BLaER1 (cell line): ENCODE measurements around the gene MAPK1.
"Not testable (repeated sequence)": the region's sequence is repeated elsewhere in the genome, so short reads cannot be mapped to it uniquely, and the experiment has no call there.

ENCODE experiments used
- H3K27ac ChIP-seq: shearing (Covaris generic); formaldehyde crosslinking; 2 replicates; pipeline ENCODE4 v1.8.1; 2022
- H3K27me3 ChIP-seq: shearing (Covaris generic); formaldehyde crosslinking; 2 replicates; pipeline ENCODE4 v1.8.1; 2022
- H3K36me3 ChIP-seq: shearing (Covaris generic); formaldehyde crosslinking; 2 replicates; pipeline ENCODE4 v1.8.1; 2022
- H3K4me1 ChIP-seq: shearing (Covaris generic); formaldehyde crosslinking; 2 replicates; pipeline ENCODE4 v1.8.1; 2022
- H3K4me2 ChIP-seq: shearing (Covaris generic); formaldehyde crosslinking; 2 replicates; pipeline ENCODE4 v1.8.1; 2022
- H3K4me3 ChIP-seq: shearing (Covaris generic); formaldehyde crosslinking; 2 replicates; pipeline ENCODE4 v1.8.1; 2022
- H3K9ac ChIP-seq: shearing (Covaris generic); formaldehyde crosslinking; 2 replicates; pipeline ENCODE4 v1.8.1; 2022
- H3K9me3 ChIP-seq: shearing (Covaris generic); formaldehyde crosslinking; 2 replicates; pipeline ENCODE4 v1.8.1; 2022
- H4K20me1 ChIP-seq: shearing (Covaris generic); formaldehyde crosslinking; 2 replicates; pipeline ENCODE4 v1.8.1; 2022
- Cebpa-rat ChIP-seq: shearing (Covaris generic); IDR thresholded peaks from 2 replicates; pipeline ENCODE4 v1.8.1; 2022

The MAPK1 gene

GRCh38 chr22:21719024-21719423, 148.4 kb downstream of the MAPK1 start:
- TF ChIP-seq Cebpa-rat, result no peak
- H4K20me1 ChIP-seq, result peaks cover 88% of the 10 kb centered on the region
- H3K36me3 ChIP-seq, result peaks cover 40% of the 10 kb centered on the region
- peak overlapping the region; percentile 60 for H3K4me2 ChIP-seq
- H3K9me3 ChIP-seq, result no peaks in the 10 kb centered on the region
- H3K27ac ChIP-seq, result peak overlapping the region; percentile 28; the same call in 1 of the 2 replicates
- H3K27me3 ChIP-seq, result no peaks in the 10 kb centered on the region
- no peak overlapping the region for H3K9ac ChIP-seq
- peaks cover 57% of the 10 kb centered on the region for H3K4me1 ChIP-seq
- no peak overlapping the region for H3K4me3 ChIP-seq

GRCh38 chr22:21718499-21718898, 148.9 kb downstream of the MAPK1 start:
- Histone ChIP-seq H3K27ac (no peak overlapping the region), H4K20me1 (peaks cover 88% of the 10 kb centered on the region), H3K4me2 (peak overlapping the region; percentile 60), H3K9me3 (no peaks in the 10 kb centered on the region), H3K27me3 (no peaks in the 10 kb centered on the region), H3K4me1 (peaks cover 56% of the 10 kb centered on the region), H3K4me3 (no peak overlapping the region), H3K9ac (no peak overlapping the region), H3K36me3 (peaks cover 41% of the 10 kb centered on the region)
- TF ChIP-seq Cebpa-rat, result no peak

- not testable (repeated sequence) for H3K9me3 ChIP-seq, H3K4me2 ChIP-seq, H3K9ac ChIP-seq, H3K27ac ChIP-seq, H3K4me3 ChIP-seq, H3K27me3 ChIP-seq
- peaks cover 47% of the 10 kb centered on the region for H3K4me1 ChIP-seq
- H3K36me3 ChIP-seq, result peaks cover 29% of the 10 kb centered on the region
- H4K20me1 ChIP-seq, result peaks cover 89% of the 10 kb centered on the region
Measured at GRCh38 chr22:21716395-21717122, 150.9 kb downstream of the MAPK1 start.

GRCh38 chr22:21714786-21715185, 152.7 kb downstream of the MAPK1 start:
- no peak overlapping the region for H3K9ac ChIP-seq
- H3K36me3 ChIP-seq, result peaks cover 38% of the 10 kb centered on the region
- H3K4me3 ChIP-seq, result no peak overlapping the region
- H3K4me1 ChIP-seq, result peaks cover 37% of the 10 kb centered on the region
- H4K20me1 ChIP-seq, result peaks cover 85% of the 10 kb centered on the region
- no peaks in the 10 kb centered on the region for H3K27me3 ChIP-seq
- no peak for TF ChIP-seq Cebpa-rat
- H3K4me2 ChIP-seq, result no peak overlapping the region
- H3K27ac ChIP-seq, result no peak overlapping the region
- no peaks in the 10 kb centered on the region for H3K9me3 ChIP-seq

GRCh38 chr22:21714059-21714770, 153.2 kb downstream of the MAPK1 start:
- H3K9me3 ChIP-seq, result no peaks in the 10 kb centered on the region
- no peak overlapping the region for H3K4me2 ChIP-seq
- peaks cover 31% of the 10 kb centered on the region for H3K4me1 ChIP-seq
- H3K27ac ChIP-seq, result 0 out of 2 replicates have a peak overlapping the region, but pooled peaks have one; percentile 4
- peaks cover 43% of the 10 kb centered on the region for H3K36me3 ChIP-seq
- no peak overlapping the region for H3K9ac ChIP-seq
- no peak for TF ChIP-seq Cebpa-rat
- no peak overlapping the region for H3K4me3 ChIP-seq
- H4K20me1 ChIP-seq, result peaks cover 79% of the 10 kb centered on the region
- H3K27me3 ChIP-seq, result no peaks in the 10 kb centered on the region

GRCh38 chr22:21713428-21714058, 153.9 kb downstream of the MAPK1 start:
- Histone ChIP-seq H3K4me1 (peaks cover 25% of the 10 kb centered on the region), H3K27ac (0 out of 2 replicates have a peak overlapping the region, but pooled peaks have one; percentile 4), H4K20me1 (peaks cover 72% of the 10 kb centered on the region), H3K36me3 (peaks cover 50% of the 10 kb centered on the region), H3K4me2 (no peak overlapping the region), H3K27me3 (no peaks in the 10 kb centered on the region), H3K9ac (no peak overlapping the region), H3K4me3 (no peak overlapping the region), H3K9me3 (no peaks in the 10 kb centered on the region)
- no peak for TF ChIP-seq Cebpa-rat

GRCh38 chr22:21712751-21713427, 154.6 kb downstream of the MAPK1 start:
- H3K4me2 ChIP-seq, result no peak overlapping the region
- H3K27me3 ChIP-seq, result no peaks in the 10 kb centered on the region
- peaks cover 66% of the 10 kb centered on the region for H4K20me1 ChIP-seq

GRCh38 chr22:21711851-21712250, 155.6 kb downstream of the MAPK1 start:
- peaks cover 57% of the 10 kb centered on the region for H4K20me1 ChIP-seq
- H3K4me2 ChIP-seq, result no peak overlapping the region
- H3K9ac ChIP-seq, result no peak overlapping the region
- H3K4me3 ChIP-seq, result no peak overlapping the region
- no peaks in the 10 kb centered on the region for H3K27me3 ChIP-seq
- H3K9me3 ChIP-seq, result no peaks in the 10 kb centered on the region
- peaks cover 67% of the 10 kb centered on the region for H3K36me3 ChIP-seq
- peaks cover 12% of the 10 kb centered on the region; the same call in 1 of the 2 replicates for H3K4me1 ChIP-seq
- no peak for TF ChIP-seq Cebpa-rat
- no peak overlapping the region for H3K27ac ChIP-seq

More at GRCh38 chr22:21712751-21713427, 154.6 kb downstream of the MAPK1 start:
- H3K4me1 ChIP-seq, result peaks cover 18% of the 10 kb centered on the region
- H3K4me3 ChIP-seq, result no peak overlapping the region
- no peak overlapping the region for H3K9ac ChIP-seq
- no peak overlapping the region for H3K27ac ChIP-seq
- no peak for TF ChIP-seq Cebpa-rat
- no peaks in the 10 kb centered on the region for H3K9me3 ChIP-seq
- peaks cover 57% of the 10 kb centered on the region for H3K36me3 ChIP-seq

- Histone ChIP-seq H3K4me2 (no peak overlapping the region), H3K27me3 (no peaks in the 10 kb centered on the region), H3K4me3 (no peak overlapping the region), H3K9me3 (no peaks in the 10 kb centered on the region), H3K4me1 (peaks cover 12% of the 10 kb centered on the region; the same call in 1 of the 2 replicates), H3K36me3 (peaks cover 84% of the 10 kb centered on the region), H3K9ac (no peak overlapping the region), H3K27ac (no peak overlapping the region), H4K20me1 (peaks cover 58% of the 10 kb centered on the region)
- TF ChIP-seq Cebpa-rat, result no peak
Measured at GRCh38 chr22:21710156-21710555, 157.3 kb downstream of the MAPK1 start.
